ENCODE data around the gene UBQLN4.

GRCh38 chr1:156073740-156074139 is 20.1 kb upstream of the UBQLN4 start:
- TF ChIP-seq, protein P1, sequence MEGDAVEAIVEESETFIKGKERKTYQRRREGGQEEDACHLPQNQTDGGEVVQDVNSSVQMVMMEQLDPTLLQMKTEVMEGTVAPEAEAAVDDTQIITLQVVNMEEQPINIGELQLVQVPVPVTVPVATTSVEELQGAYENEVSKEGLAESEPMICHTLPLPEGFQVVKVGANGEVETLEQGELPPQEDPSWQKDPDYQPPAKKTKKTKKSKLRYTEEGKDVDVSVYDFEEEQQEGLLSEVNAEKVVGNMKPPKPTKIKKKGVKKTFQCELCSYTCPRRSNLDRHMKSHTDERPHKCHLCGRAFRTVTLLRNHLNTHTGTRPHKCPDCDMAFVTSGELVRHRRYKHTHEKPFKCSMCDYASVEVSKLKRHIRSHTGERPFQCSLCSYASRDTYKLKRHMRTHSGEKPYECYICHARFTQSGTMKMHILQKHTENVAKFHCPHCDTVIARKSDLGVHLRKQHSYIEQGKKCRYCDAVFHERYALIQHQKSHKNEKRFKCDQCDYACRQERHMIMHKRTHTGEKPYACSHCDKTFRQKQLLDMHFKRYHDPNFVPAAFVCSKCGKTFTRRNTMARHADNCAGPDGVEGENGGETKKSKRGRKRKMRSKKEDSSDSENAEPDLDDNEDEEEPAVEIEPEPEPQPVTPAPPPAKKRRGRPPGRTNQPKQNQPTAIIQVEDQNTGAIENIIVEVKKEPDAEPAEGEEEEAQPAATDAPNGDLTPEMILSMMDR (IDR thresholded peaks at IDR 0.05; ENCODE audit: low read depth, low read length) = no peak
- TF ChIP-seq POLR2A (IDR thresholded peaks at IDR 0.05; ENCODE audit: extremely low read depth, insufficient read length) = no peak
- TF ChIP-seq, protein P2, sequence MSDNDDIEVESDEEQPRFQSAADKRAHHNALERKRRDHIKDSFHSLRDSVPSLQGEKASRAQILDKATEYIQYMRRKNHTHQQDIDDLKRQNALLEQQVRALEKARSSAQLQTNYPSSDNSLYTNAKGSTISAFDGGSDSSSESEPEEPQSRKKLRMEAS (IDR thresholded peaks at IDR 0.05; ENCODE audit: low read depth, low read length) = no peak
- TF ChIP-seq MYC (IDR thresholded peaks at IDR 0.05; ENCODE audit: low read depth, low read length) = no peak

All from NB4 (cell line).